GM18868 (cell line): Measurements from ENCODE around the gene LTBP2.

Experiments used
- ATAC-seq: cut with Tn5 transposase; IDR thresholded peaks from one replicate; pipeline ENCODE4 v1.9.1; 2021; ENCODE audit warnings: mild to moderate bottlenecking, moderate library complexity; ENCODE audit not compliant: unreplicated experiment

Gene LTBP2

GRCh38 chr14:74638966-74639365 lies 26.9 kb upstream of the LTBP2 start:
- ATAC-seq = no peak

- no peak for ATAC-seq
These were observed 26.0 kb upstream of the LTBP2 start for GRCh38 chr14:74638066-74638465.

GRCh38 chr14:74637178-74637550 lies 25.1 kb upstream of the LTBP2 start:
- ATAC-seq = no peak

- no peak for ATAC-seq
These were observed 24.6 kb upstream of the LTBP2 start for GRCh38 chr14:74636424-74637177.

GRCh38 chr14:74635847-74636246 lies 23.8 kb upstream of the LTBP2 start:
- ATAC-seq = no peak

- no peak for ATAC-seq
These were observed 22.9 kb upstream of the LTBP2 start for GRCh38 chr14:74634964-74635363.

GRCh38 chr14:74634481-74634880 lies 22.4 kb upstream of the LTBP2 start:
- ATAC-seq = no peak

- ATAC-seq = no peak
These were observed 19.0 kb upstream of the LTBP2 start for GRCh38 chr14:74630881-74631690.

- ATAC-seq = no peak
These were observed 16.4 kb upstream of the LTBP2 start for GRCh38 chr14:74628418-74628817.

GRCh38 chr14:74627076-74627475 lies 15.0 kb upstream of the LTBP2 start:
- no peak for ATAC-seq

GRCh38 chr14:74622257-74622656 lies 10.2 kb upstream of the LTBP2 start:
- ATAC-seq = no peak

GRCh38 chr14:74621556-74621955 lies 9.5 kb upstream of the LTBP2 start:
- ATAC-seq = no peak

GRCh38 chr14:74620923-74621322 lies 8.9 kb upstream of the LTBP2 start:
- no peak for ATAC-seq

- ATAC-seq = no peak
These were observed 8.5 kb upstream of the LTBP2 start for GRCh38 chr14:74620497-74620921.

GRCh38 chr14:74619672-74620131 lies 7.7 kb upstream of the LTBP2 start:
- no peak for ATAC-seq

- ATAC-seq = no peak
These were observed 6.3 kb upstream of the LTBP2 start for GRCh38 chr14:74618078-74618952.

- ATAC-seq = no peak
These were observed 5.1 kb upstream of the LTBP2 start for GRCh38 chr14:74616996-74617700.

- ATAC-seq = no peak
These were observed 4.5 kb upstream of the LTBP2 start for GRCh38 chr14:74616507-74616906.

GRCh38 chr14:74615735-74616134 lies 3.7 kb upstream of the LTBP2 start:
- ATAC-seq = no peak
